Duodenal mucosa (tissue), 2 donors: ENCODE results near the gene LSM14B.

ENCODE experiments used
- H3K27ac ChIP-seq: one replicate; pipeline ENCODE4 v1.7.0; 2013; ENCODE audit warnings: low read depth, low read length
- H3K27me3 ChIP-seq, 2 donors: one replicate each; pipeline ENCODE4 v1.7.0; 2013; ENCODE audit warnings: low read length in 2 of 2, control low read depth in 1 of 2; ENCODE audit not compliant: insufficient read depth in 2 of 2, control insufficient read depth in 1 of 2
- H3K36me3 ChIP-seq, 2 donors: one replicate each; pipeline ENCODE4 v1.7.0; 2013; ENCODE audit warnings: low read length in 2 of 2, control low read depth in 1 of 2; ENCODE audit not compliant: insufficient read depth in 2 of 2, control insufficient read depth in 1 of 2
- H3K4me1 ChIP-seq, 2 donors: one replicate each; pipeline ENCODE4 v1.7.0; 2013; ENCODE audit warnings: low read length in 2 of 2, control low read depth in 1 of 2; ENCODE audit not compliant: insufficient read depth in 2 of 2, control insufficient read depth in 1 of 2
- H3K4me3 ChIP-seq, 2 donors: one replicate each; pipeline ENCODE4 v1.7.0; 2013; ENCODE audit warnings: low read length in 2 of 2, low read depth in 1 of 2
- H3K9ac ChIP-seq, 2 donors: one replicate each; pipeline ENCODE4 v1.7.0; 2013; ENCODE audit warnings: low read length in 2 of 2, low read depth in 1 of 2
- H3K9me3 ChIP-seq, 2 donors: one replicate each; pipeline ENCODE4 v1.7.0; 2013; ENCODE audit warnings: low read length in 2 of 2, control low read depth in 1 of 2; ENCODE audit not compliant: control insufficient read depth in 1 of 2

LSM14B gene

DNA sequence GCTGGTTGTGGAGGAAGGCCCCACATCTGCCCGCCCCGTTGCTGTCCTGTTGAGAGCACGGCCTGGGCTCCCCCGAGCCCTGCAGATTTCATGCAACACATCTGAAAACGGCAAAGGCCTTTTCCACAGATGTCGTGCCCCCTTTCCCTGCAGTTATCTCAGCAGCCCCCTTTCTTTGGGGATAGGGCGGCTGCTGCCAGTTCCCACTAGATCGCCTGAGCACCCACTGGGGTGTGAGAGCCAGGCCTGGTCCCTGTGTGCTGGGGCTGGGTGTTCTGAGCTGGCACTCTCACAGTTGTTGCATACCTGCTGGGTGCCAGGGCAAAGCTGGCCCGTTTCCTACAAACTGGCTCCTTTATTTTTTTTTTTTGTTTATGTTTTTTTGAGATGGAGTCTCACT, 48.3 kb downstream of the LSM14B start:
- H3K9ac ChIP-seq: no peak overlapping the region
- H3K27me3 ChIP-seq: no peaks in the 10 kb centered on the region
- peaks cover 13 to 39% of the 10 kb centered on the region in 2 donors for H3K36me3 ChIP-seq
- H3K4me1 ChIP-seq: no peaks in the 10 kb centered on the region
- no peak overlapping the region for H3K4me3 ChIP-seq
- H3K27ac ChIP-seq: no peak overlapping the region
- no peaks in the 10 kb centered on the region for H3K9me3 ChIP-seq

- Histone ChIP-seq H3K4me1 (no peaks in the 10 kb centered on the region), H3K9ac (no peak overlapping the region), H3K36me3 (peaks cover 7 to 38% of the 10 kb centered on the region in 2 donors), H3K27ac (no peak overlapping the region), H3K9me3 (no peaks in the 10 kb centered on the region), H3K27me3 (no peaks in the 10 kb centered on the region), H3K4me3 (no peak overlapping the region)
Observed at GRCh38 chr20:62171245-62171644, 49.0 kb downstream of the LSM14B start.

GRCh38 chr20:62172666-62173065, 50.4 kb downstream of the LSM14B start:
- Histone ChIP-seq H3K9ac (no peak overlapping the region), H3K36me3 (peaks cover 5 to 40% of the 10 kb centered on the region in 2 donors), H3K4me3 (no peak overlapping the region), H3K4me1 (no peaks in the 10 kb centered on the region), H3K27me3 (no peaks in the 10 kb centered on the region), H3K27ac (no peak overlapping the region), H3K9me3 (no peaks in the 10 kb centered on the region)

GRCh38 chr20:62174021-62174804, 51.9 kb downstream of the LSM14B start:
- no peaks in the 10 kb centered on the region for H3K27me3 ChIP-seq
- no peaks in the 10 kb centered on the region for H3K9me3 ChIP-seq
- H3K9ac ChIP-seq: no peak overlapping the region
- H3K36me3 ChIP-seq: peaks cover under 1 to 35% of the 10 kb centered on the region in 2 donors
- no peaks in the 10 kb centered on the region for H3K4me1 ChIP-seq
- no peak overlapping the region for H3K27ac ChIP-seq
- no peak overlapping the region for H3K4me3 ChIP-seq

DNA sequence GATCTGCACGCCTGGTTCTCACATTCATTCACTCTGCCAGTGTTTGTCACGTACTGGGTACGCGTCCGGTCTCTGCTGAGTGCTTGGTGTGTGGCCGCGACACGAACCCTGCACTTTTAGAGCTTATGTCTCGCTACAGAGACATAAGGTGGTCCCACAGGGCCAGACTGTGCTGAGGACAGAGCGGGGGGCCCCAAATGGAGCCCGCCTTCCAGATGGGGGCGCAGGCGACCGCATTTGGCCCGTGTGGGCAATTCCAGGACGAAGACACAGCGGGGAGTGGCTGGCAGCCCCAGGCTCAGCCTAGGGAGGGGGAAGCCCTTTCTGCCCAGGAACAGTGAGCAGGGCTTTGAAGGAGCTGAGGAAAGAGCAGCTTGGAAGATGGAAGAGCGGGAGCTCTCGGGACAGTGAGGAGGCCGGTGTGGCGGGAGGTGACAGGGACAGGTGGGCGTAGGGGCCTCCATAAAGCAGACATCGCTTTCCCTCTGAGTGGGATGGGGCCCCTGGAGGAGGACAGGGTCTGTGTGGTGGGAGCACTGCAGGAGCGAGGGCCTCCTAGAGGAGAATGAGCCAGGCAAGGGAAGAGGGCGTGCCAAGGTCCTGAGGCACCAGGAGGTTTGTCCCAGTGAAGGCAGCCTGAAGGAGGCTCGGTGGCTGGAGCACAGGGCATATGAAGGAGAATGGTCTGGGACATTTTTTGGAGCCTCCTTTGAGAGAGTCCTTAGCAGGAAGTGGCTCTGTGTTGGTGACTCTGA, 52.8 kb downstream of the LSM14B start:
- Histone ChIP-seq H3K36me3 (peaks cover 0 to 31% of the 10 kb centered on the region in 2 donors), H3K9me3 (no peaks in the 10 kb centered on the region), H3K27me3 (no peaks in the 10 kb centered on the region), H3K4me1 (no peaks in the 10 kb centered on the region), H3K9ac (no peak overlapping the region), H3K4me3 (no peak overlapping the region), H3K27ac (no peak overlapping the region)

DNA sequence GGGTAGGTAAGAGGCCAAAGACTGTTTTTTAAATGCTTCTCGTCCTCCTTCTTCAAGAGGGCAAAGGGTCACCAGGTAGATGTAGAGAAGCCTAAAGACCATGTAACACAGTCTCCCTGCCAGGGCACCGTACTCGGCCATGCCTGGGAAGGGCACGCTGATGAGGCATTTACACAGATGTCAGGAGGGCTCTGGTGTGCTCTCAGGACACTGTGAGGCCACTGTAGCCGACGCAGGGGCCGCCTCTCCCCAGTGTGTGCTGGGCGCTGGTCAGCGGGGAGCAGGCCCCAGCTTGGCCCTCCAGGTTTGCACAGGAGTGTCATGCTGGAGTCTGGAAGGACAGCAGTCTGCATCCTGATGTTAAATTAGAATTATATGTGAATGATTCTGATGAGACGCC, 53.4 kb downstream of the LSM14B start:
- Histone ChIP-seq H3K9me3 (no peaks in the 10 kb centered on the region), H3K9ac (no peak overlapping the region), H3K27ac (no peak overlapping the region), H3K36me3 (peaks cover 0 to 31% of the 10 kb centered on the region in 2 donors), H3K4me3 (no peak overlapping the region), H3K4me1 (no peaks in the 10 kb centered on the region), H3K27me3 (no peaks in the 10 kb centered on the region)

- H3K36me3 ChIP-seq: peaks cover 0 to 31% of the 10 kb centered on the region in 2 donors
- H3K4me1 ChIP-seq: peaks cover 3% of the 10 kb centered on the region in 2 donors
- H3K27me3 ChIP-seq: no peaks in the 10 kb centered on the region
- H3K9ac ChIP-seq: no peak overlapping the region
- no peak overlapping the region for H3K4me3 ChIP-seq
- no peaks in the 10 kb centered on the region for H3K9me3 ChIP-seq
- no peak overlapping the region for H3K27ac ChIP-seq
Observed at GRCh38 chr20:62176866-62177265, 54.6 kb downstream of the LSM14B start.

DNA sequence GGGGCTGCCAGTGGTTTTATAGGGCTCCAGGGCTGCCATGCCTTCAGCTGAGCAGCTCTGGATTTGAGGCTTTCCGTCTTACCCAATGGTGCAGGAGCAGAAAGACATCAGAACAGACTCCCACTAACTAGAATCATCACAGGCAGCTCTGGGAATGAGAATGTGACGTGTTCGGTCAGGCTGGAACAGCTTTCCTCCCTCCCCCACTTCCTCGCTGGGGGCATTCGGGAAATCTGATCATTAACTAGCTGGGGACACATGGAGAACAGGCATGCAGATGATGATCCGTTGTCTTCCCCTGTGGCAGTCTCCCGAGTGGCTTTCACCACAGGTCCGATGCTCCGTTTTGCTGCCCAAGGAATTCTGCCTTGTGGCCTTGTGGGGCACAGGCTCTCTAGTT, 55.0 kb downstream of the LSM14B start:
- Histone ChIP-seq H3K9ac (no peak overlapping the region), H3K4me1 (peaks cover 6 to 7% of the 10 kb centered on the region in 2 donors), H3K27ac (no peak overlapping the region), H3K9me3 (no peaks in the 10 kb centered on the region), H3K4me3 (no peak overlapping the region), H3K27me3 (no peaks in the 10 kb centered on the region), H3K36me3 (peaks cover 0 to 31% of the 10 kb centered on the region in 2 donors)

GRCh38 chr20:62178316-62179161, 56.3 kb downstream of the LSM14B start:
- Histone ChIP-seq H3K4me1 (peaks cover 10% of the 10 kb centered on the region in 2 donors), H3K27ac (no peak overlapping the region), H3K9ac (no peak overlapping the region), H3K4me3 (no peak overlapping the region), H3K36me3 (peaks cover 0 to 31% of the 10 kb centered on the region in 2 donors), H3K9me3 (no peaks in the 10 kb centered on the region), H3K27me3 (no peaks in the 10 kb centered on the region)

DNA sequence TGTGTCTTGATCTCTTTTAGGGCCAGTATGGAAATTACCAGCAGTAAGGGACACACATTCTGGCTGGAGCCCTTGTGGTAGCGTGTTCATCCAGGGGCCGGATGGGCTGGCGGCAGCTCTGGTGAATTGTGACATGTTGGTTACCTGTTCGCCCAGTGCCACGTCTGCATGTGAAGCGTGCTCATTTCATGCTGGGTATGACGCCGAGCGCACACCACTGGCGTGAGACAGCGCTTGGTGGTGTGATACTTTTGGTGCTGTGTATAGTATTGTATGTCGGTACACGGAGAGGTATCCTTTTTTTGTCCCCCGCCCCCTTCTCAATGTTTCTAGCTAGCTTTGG, 56.9 kb downstream of the LSM14B start:
- peaks cover 13 to 16% of the 10 kb centered on the region in 2 donors for H3K4me1 ChIP-seq
- H3K4me3 ChIP-seq: no peak overlapping the region
- H3K27ac ChIP-seq: no peak overlapping the region
- no peak overlapping the region for H3K9ac ChIP-seq
- no peaks in the 10 kb centered on the region for H3K9me3 ChIP-seq
- H3K36me3 ChIP-seq: peaks cover 0 to 31% of the 10 kb centered on the region in 2 donors
- H3K27me3 ChIP-seq: no peaks in the 10 kb centered on the region
